ENCODE measurements around the gene LKAAEAR1.

Gene LKAAEAR1

GRCh38 chr20:64110411-64111068, 26.3 kb upstream of the LKAAEAR1 start:
- no peak for DNase-seq (ENCODE audit: low spot score)

- DNase-seq (ENCODE audit: low spot score), result no peak
Measured at GRCh38 chr20:64109831-64110391, 25.7 kb upstream of the LKAAEAR1 start.

- no peak for DNase-seq (ENCODE audit: low spot score)
Measured at GRCh38 chr20:64108731-64109681, 24.8 kb upstream of the LKAAEAR1 start.

DNA sequence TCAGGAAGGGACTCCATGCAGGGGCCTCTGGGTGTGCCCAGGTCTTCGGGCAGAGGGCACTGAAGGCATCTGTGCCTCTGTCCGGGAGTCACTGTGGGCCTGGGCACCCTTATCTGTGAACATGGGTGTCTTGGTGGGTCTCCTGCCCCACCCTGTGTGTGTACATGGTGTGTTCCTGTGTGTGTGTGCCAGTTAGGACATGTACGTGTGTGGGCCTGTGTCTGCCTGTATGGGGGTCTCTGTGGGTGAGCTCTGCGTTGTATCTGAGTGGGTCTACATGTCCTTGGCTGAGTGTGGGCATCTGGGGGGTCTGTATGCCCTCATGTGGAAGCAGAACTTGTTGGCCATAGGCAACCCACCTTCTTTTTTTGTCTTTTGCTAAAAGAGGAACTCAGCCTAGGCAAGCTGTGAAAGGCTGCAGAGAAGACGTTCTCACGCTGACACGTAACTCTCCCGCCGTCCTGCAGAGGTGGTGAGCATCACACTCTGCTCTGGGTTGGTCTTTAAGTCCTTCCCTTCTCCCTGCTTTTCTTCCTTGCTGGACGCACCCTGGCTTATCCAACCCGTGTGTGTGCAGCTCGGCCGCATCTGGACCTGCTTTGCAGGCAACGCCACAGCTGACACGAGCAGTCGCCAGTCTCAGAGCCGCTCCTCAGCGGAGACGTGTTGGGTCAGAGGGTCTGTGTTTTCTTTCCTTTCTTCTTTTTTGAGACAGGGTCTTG, 23.7 kb upstream of the LKAAEAR1 start:
- no peak for DNase-seq (ENCODE audit: low spot score)

DNA sequence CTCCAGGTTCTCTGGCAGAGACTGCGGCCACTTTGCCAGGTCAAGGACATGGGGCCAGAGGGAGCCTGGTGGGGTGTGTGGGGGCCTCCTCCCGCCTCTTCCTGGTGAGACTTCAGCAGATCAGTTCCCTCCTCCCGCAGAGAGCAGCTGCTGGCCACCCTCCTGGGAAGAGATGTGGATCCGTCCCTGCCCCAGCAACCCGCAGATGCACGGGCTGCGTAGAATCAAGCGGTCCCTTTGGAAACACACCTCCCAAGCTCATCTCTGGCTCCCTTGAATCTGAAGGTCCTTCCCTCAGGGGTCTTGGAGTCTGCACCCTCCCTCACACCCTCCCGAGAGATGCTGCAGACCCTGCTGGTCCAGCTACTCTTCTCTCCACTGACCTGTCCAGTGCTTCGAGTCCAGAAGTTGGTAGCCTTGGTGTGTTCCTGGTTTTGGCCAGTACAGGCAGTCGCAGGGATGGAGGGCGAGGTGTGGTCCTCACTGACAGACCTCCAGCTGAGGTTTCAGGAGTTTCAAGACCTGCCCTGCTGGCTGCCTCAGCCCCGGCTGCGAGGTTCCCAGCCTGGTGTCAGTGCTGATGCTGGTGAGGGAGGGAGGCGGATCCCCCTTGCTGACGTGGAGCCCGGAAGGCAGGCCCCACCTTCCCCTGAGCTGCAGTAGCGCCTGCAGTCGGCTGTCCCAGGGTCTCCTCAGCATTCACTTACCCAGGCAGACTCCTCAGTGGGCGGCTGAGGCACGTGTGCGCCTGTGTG, 23.0 kb upstream of the LKAAEAR1 start, which contains the start of gene NPBWR2:
Gene NPBWR2, minus strand, starts transcription at position 585 of the 755 bp plus-strand sequence. CDS start 734 bp downstream, outside the sequence.
- no peak for DNase-seq (ENCODE audit: low spot score)

- DNase-seq (ENCODE audit: low spot score), result no peak
Measured at GRCh38 chr20:64106435-64106961, 22.3 kb upstream of the LKAAEAR1 start.

GRCh38 chr20:64105846-64106434, 21.7 kb upstream of the LKAAEAR1 start:
- no peak for DNase-seq (ENCODE audit: low spot score)

DNA sequence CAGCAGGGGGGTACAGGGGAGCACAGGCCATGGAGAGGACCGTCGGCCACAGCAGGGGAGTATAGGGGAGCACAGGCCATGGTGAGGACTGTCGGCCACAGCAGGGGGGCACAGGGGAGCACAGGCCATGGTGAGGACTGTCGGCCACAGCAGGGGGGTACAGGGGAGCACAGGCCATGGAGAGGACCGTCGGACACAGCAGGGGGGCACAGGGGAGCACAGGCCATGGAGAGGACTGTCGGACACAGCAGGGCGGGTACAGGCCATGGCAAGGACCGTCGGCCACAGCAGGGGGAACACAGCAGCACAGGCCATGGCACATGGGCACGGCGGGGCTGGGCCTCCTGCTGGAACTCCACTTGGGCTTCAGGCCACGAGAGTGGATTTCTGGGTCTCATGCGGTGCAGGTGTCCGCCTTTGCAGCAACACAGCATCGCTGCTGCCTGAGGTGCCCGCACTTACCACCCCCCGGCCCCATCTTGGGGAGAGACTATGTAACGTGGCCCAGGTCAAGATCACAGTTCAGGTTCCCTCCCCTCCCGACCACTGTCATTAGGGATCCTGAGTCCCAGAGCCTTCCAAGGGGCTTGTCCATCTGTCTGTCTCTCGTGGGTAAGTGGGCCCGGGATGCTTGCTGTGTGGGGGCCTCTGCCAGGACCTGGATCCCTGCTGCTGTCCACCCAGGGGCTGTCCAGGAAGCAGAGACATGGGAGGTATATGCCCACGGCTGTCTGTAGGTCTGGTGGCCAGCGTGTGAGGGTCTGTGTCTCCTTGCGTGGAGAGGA, 20.7 kb upstream of the LKAAEAR1 start:
- DNase-seq (ENCODE audit: low spot score), result no peak

DNA sequence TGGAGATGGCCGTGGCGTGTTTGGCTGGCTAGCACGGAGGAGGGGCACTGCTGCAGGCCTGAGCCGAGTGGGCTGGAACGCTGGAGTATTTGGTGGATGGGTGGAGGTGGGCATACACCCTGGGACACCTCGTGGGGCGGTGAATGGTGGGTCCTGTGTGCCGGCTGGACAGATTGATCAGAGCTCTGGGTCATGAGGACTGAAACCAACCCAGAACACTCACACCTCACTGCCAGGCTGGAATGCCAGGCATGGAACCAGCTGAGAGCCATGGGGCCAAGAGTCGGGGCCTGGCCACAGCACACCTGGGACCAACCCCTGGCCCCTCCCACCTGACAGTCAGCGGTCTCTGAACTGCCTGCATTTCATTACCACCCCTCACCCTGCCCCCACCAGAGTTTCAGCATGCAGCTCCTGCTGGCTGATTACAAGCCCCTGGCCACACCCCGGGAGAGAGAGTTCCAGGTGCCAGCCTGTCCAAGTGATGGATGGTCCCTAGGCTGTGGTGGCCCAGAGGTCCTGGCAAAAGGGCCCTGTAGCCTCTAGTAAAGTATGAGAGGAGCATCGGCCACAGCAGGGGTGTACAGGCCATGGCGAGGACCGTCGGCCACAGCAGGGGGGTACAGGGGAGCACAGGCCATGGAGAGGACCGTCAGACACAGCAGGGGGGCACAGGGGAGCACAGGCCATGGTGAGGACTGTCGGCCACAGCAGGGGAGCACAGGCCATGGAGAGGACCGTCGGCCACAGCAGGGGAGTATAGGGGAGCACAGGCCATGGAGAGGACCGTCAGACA, 19.9 kb upstream of the LKAAEAR1 start:
- DNase-seq (ENCODE audit: low spot score), result no peak

DNA sequence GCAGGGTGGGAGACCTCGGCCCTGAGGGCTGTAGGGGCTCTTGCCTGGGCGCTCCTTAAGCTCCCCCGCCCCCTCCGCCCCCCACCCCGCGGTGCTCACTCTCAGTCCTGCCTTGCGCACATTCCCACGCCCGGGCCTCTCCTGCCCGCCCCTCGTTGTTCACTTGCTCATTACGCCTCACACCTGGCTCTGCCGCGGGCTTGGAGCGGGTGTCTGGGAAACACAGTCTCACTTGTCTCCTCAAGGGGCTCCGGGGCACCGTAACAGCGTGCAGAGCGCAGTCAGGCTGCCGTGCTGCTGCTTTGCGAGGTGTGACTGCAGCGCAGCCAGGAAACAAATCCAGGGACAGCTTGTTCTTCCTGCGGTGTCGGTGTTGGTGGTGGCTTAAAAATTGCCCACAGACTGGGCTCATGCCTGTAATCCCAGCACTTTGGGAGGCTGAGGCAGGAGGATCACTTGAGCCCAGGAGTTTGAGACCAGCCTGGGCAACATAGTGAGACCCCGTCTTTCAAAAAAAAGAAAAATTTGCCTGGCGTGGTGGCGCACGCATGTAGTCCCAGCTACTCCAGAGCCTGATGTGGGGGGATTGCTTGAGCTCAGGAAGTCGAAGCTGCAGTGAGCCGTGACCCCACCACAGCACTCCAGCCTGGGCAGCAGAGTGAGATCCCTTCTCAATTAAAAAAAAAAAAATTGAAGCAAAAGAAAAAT, 18.6 kb upstream of the LKAAEAR1 start:
- DNase-seq (ENCODE audit: low spot score), result no peak

GRCh38 chr20:64101731-64102621, 17.8 kb upstream of the LKAAEAR1 start:
- DNase-seq (ENCODE audit: low spot score), result no peak

DNA sequence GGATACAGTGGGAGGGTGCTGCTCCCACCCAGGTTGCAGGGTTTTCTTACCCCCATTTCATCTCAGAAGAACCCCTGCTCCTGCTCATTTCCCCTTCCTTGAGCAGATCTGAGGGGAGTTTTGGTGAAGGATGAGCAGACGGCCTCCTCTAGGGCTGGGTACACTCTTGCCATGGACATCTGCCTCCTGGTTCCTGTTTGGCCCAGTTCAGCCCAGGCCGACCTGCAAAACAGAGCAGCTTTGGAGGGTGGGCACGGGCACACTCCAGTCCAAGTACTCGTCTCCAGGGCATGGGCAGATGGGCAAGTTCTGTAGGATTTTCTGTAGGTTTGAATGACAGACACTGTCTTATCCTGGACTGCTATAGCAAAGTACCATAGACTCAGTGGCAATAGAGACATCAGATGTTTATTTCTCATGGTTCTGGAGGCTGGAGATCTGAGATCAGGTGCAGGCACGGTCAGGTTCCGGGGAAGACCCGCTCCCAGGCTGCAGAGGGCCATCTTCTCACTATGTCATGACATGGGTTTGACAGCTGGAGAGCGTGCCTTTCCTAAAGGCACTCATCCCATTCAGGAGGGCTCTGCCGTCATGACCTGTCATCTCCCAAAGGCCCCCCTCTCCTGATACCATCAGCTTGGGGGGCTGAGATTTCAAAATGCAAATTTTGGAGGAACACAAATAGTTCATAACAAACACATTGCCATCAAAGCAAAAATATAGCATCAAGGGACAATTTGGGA, 16.9 kb upstream of the LKAAEAR1 start:
- no peak for DNase-seq (ENCODE audit: low spot score)

- no peak for DNase-seq (ENCODE audit: low spot score)
Measured at GRCh38 chr20:64100566-64100888, 16.3 kb upstream of the LKAAEAR1 start.

GRCh38 chr20:64099880-64100565, 15.8 kb upstream of the LKAAEAR1 start:
- DNase-seq (ENCODE audit: low spot score), result no peak

- DNase-seq (ENCODE audit: low spot score), result no peak
Measured at GRCh38 chr20:64099086-64099786, 15.0 kb upstream of the LKAAEAR1 start.
